C4-2B (cell line): ENCODE results near the gene KCNC4.

Experiments
- ZFX ChIP-seq: fragments of 450-650 bp; IDR thresholded peaks from 2 replicates; pipeline ENCODE4 v1.6.1; 2017
- TF ChIP-seq, protein P1 (sequence below): fragments of 450-650 bp; conservative IDR thresholded peaks from 2 replicates; pipeline ENCODE4 v1.5.1; 2017; ENCODE audit warnings: mild to moderate bottlenecking

DNA sequence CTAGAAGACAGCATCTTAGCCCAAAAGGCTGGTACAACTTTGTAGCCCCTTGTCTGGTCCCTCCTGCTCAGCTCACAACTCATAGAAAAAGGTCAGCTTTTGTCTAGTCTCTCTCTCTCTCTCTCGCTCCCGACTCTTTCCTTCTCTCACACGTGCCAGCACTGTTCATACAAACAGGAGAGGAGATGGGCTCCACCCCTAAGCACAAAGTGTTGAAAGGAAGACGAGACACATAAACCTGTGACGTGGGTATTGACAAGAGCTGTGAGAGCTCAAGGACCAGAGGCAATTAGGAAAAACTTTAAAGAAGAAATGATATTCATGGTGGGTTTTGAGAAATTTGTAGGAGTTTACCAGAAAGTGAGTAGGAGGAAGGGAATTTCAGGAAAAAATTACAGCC is 23.6 kb upstream of the KCNC4 start:
- TF ChIP-seq, protein P1, sequence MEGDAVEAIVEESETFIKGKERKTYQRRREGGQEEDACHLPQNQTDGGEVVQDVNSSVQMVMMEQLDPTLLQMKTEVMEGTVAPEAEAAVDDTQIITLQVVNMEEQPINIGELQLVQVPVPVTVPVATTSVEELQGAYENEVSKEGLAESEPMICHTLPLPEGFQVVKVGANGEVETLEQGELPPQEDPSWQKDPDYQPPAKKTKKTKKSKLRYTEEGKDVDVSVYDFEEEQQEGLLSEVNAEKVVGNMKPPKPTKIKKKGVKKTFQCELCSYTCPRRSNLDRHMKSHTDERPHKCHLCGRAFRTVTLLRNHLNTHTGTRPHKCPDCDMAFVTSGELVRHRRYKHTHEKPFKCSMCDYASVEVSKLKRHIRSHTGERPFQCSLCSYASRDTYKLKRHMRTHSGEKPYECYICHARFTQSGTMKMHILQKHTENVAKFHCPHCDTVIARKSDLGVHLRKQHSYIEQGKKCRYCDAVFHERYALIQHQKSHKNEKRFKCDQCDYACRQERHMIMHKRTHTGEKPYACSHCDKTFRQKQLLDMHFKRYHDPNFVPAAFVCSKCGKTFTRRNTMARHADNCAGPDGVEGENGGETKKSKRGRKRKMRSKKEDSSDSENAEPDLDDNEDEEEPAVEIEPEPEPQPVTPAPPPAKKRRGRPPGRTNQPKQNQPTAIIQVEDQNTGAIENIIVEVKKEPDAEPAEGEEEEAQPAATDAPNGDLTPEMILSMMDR = no peak
- no peak for TF ChIP-seq ZFX
